HT-29 (cell line): ENCODE data around the gene ZDHHC13. TPM values are rescaled to one million over a fixed set of nuclear protein-coding genes. Genes with fewer than 3 reads are reported as not detected.

Source experiments
- DNase-seq: peaks from one replicate; pipeline ENCODE4 v3.0.0-alpha.2; 2015; ENCODE audit warnings: low spot score
- total RNA-seq: library from RNA; depleted of rRNA; stranded (reverse); fragments of >200 nt; shearing (Covaris generic); gene quantifications from 2 replicates; pipeline ENCODE4 v1.2.3, GENCODE V29; 2014; rRNA removed

Gene ZDHHC13
- total RNA-seq = 12.2 and 16.1 TPM in 2 replicates

DNA sequence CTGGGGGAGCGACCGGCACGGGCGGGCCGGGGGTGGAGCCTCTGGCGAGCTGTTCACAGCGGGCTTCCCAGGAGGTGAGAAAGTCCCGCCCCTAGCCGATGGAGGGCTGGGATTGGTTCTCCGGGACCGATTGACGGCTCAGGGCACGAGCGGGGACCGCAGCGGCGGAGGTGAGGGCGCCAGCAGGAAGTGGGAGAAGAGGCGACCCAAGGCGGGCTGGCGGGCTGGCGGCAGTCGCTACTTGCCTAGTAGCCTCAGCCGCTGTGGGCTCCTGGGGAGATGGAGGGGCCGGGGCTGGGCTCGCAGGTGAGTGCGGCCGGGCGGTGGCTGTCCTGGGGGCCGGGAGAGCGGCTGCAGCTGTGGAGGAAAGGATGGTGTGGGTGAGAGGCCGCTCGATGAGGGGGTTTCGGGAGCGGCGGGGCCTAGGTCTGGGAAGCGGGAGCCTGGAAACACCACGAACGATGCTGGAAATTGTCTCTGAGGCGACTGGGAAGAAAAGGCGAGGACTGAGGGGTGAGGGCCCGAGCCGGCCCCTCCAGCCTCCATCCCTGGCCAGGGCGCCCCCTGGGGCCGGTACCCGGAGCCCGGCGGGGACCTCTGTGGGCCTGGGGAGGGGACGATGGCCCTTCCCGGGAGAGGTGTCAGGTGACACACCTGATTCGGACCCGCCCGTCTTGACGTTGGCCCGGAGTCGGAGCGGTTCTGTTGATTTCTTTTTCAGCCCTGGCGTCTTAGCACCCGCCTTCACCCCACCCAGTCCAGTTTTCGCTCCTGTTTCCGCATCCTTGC lies at the start of gene ZDHHC13:
ZDHHC13 (plus strand) TSS at position 198 of the 789 bp plus-strand sequence; CDS start at position 280, 82 bp downstream.
- DNase-seq = peak; percentile 97

DNA sequence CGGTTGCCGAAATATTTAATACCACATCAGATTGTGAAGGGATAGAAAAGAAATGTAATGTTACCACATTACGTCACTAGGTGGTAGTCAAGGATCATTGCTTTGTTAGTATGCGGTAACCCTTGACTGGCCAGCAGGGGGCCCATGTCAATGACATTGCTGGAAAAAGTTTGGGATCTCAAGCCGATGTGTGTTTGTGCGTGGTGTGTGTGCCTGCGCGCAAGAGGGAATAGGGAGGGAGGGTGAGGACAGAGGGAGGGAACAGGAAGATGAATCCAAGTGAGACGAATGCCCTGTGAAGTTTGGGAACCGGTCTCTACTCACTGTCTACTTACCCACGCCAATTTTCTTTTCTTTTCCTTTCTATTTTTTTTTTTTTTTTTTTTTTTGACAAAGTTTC lies 45.7 kb upstream of the ZDHHC13 start:
- DNase-seq = peak; percentile 95

DNA sequence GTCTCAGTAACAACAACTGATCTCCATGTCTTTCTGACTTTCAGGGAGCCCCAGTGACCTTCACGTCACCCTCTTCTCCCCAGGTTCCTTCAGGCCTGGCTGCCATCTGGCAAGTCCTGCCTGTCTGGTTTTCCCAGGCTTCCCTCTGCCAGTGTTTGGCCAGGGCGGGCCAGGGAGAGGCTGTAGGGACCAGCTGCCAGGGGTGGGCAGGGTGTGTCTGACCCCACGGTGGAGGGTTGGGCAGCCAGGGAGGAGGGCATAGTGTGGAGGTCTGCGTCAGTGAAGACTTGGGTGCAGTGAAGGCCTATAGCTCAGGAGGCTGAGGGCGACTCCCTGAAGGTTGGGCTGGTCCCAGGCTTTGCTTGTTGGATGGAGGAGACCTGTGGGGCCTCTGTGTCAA lies 44.5 kb upstream of the ZDHHC13 start:
- DNase-seq = peak; percentile 87

GRCh38 chr11:19073454-19074415 lies 43.2 kb upstream of the ZDHHC13 start:
- DNase-seq = no peak

- DNase-seq = no peak
These were observed 41.3 kb upstream of the ZDHHC13 start for GRCh38 chr11:19075636-19076035.

DNA sequence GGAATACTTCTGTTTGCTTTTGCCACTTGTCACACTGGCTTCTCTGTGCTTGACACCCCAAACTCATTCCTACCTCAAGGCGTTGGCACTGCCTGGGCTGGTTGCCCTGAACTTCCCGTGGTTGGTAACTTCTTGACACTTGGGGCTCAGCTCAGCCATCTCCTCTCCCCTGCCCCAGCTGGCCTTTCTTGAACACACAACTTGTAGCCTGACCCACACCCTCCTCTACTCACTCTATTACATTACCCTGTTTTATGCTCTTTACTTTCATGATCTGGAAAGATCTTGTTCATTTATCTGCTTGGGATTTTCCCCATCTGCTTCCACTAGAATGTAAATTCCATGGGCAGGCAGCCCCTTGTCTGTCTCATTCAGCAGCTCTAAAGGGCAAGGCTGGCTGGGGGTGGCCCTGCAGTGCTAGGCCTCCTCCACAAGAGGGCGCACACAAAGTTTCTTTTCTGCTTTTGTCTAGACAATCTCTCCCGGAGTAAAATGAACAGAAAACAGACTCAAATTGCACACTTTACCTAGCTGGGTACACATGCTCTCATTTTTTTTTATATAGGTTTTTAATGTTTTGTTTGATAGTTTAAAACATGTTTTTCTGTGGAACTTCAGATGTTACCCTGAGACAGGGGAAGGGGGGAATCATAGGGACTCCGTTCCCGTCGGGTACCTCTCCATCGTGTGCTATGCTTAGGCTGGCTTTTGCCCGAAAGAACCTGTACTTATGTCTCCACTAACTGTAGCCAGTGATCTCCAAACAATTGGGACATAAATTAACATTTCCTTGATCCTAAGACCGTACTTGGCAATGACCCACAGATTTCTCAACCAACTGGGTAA lies 40.0 kb upstream of the ZDHHC13 start:
- peak; percentile 84 for DNase-seq

GRCh38 chr11:19077965-19078364 lies 39.0 kb upstream of the ZDHHC13 start:
- DNase-seq = no peak

DNA sequence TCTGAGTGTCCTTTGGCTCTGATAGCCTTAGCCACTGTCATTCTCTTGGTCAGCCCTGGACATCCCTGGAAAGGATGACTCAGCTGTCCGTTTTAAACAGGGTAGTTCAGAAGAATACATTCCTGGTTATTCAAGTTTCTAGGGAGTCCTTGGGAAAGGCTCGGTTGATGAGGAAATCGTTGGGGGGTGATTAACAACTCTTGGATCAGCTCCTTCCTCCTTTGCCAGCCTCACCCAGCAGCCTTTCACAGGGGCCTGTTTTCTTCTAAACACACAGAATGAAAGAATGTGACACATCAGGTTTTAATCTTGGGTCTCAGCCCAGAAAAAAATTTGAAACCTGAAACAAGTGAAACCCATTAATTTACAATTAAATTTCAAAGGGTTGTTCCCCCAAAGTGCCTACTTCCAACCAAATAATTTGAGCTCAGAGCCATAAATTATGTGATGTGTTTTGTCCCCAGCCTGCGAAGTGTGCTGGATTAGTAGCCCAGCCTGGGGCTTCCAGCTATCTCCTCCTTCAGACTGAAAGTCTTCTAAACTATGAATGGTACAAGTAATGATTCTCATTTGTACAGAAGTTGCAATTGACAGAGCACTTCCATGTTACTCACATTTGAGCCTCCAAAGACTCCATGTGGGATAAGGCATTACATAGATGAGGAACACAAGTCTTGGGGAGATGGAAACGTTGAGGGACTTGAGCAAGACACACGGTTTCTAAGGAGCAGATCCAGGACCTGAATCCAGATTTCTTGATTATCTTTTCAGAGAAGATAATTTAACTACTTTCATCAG lies 37.1 kb upstream of the ZDHHC13 start:
- DNase-seq = peak; percentile 69

DNA sequence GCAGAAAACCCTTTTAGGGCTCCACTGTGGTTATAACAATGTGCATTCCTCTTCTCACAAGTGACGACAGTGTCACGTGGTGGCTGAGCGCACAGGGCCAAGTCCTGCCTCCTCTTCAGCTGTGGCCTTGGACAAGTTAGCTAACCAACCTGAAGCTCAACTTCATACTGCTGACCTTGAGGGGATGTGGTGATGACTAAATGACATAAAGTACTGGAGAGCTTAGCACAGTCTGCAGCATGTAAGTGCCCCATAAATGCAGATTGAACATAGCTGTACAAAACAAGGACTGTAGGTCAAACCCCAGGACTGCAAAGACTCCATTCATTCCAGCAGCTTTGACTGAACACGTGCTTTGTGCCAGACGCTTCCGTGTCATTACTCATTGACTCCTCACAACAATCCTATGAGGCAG lies 36.4 kb upstream of the ZDHHC13 start:
- no peak for DNase-seq

DNA sequence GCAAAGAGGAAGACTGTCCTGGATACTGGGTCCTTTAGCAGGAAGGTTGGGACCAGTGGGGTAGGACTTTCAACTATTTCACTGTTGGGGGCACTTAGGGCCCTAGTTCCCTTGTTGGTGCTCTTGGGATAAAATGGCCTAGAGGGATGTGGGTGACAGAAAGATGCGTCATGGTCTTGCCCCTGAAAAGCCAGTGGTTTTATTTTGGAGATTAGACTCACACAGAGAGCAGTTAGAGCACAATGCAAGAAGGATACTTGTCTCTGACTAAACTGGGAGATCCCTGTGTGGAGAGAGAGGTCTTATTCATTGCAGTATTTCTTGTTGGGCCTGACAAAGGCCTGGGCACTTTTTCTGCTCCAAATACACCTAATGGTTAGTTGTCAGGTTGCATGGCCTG lies 33.8 kb upstream of the ZDHHC13 start:
- no peak for DNase-seq

- no peak for DNase-seq
These were observed 32.2 kb upstream of the ZDHHC13 start for GRCh38 chr11:19084661-19085315.

DNA sequence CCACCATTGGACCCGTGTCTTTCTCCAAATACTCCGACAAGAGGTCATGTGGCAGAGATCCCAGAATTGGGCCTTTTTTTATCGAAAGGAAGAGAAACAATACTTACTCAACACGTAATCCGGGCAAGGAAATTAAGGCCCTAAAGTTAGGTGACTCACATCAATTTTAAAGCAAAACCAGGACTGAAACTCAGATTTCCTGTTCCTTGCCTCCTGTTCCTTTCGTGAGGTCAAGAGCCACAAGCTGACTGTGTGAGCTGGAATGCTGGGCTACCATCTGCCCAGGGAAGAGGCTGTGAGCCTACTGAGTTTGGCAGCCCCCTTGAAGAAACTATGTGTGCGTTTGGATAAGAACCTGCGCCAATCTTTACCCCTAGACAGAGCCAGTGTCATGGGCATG lies 29.3 kb upstream of the ZDHHC13 start:
- DNase-seq = no peak

- no peak for DNase-seq
These were observed 28.2 kb upstream of the ZDHHC13 start for GRCh38 chr11:19088791-19089190.

- no peak for DNase-seq
These were observed 27.5 kb upstream of the ZDHHC13 start for GRCh38 chr11:19089421-19089820.

- DNase-seq = peak; percentile 32
These were observed 25.6 kb upstream of the ZDHHC13 start for GRCh38 chr11:19091366-19091765.

GRCh38 chr11:19092342-19092741 lies 24.6 kb upstream of the ZDHHC13 start:
- DNase-seq = no peak

DNA sequence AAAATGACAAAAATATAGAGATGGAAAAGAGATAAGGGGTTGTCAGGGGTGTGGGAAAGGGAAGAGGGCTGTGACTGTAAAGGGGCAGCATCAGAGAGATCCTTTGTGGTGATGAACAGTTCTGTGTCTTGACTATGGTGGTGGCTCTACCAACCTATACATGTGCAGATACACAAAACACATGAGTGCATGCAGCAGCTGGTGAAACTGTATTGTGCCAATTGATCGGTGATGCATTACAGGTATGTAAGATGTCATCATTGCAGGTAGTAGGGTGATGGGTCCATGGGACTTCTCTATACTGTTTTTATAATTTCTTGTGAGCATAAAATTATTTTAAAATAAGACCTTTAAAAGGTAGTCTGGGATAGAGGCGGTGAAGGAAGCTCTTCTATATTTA lies 24.1 kb upstream of the ZDHHC13 start:
- DNase-seq = no peak

DNA sequence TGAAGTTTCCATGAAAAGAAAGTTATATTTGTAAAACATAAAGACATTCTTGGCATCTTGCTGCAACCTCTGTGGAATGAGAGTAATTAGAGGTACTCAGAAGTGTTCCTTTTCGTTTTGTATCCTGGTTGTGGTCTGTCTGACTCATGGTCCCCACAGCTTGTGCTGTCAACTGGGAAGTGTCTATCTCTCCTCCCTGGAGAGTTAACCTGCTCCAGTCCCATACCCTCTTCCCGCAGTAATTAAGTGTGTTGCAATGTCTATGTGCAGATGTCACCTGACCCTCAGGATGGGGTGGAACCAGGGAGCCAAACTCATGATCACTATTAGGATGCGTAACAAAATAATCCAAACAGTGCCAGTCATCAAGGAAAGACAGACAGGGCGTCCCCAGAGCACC lies 23.0 kb upstream of the ZDHHC13 start:
- no peak for DNase-seq

DNA sequence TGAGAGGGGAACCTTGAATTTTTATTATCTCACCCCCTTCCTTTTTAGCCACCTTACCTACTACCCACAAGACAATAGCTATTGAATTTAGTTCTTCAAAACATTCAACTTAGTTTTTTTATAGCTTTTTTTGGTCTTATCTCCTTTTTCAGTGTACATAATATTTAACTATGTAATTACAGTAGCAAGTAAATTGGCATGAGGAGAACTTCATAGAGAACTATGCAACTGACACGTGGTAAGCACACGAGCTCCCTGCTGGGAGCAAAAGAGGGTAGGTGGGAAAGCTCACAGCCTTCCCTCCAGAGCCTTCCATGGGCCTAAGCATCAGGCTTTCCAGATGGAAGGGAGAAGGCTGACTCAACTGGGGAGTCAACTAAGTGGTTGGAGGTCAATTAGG lies 22.1 kb upstream of the ZDHHC13 start:
- no peak for DNase-seq

DNA sequence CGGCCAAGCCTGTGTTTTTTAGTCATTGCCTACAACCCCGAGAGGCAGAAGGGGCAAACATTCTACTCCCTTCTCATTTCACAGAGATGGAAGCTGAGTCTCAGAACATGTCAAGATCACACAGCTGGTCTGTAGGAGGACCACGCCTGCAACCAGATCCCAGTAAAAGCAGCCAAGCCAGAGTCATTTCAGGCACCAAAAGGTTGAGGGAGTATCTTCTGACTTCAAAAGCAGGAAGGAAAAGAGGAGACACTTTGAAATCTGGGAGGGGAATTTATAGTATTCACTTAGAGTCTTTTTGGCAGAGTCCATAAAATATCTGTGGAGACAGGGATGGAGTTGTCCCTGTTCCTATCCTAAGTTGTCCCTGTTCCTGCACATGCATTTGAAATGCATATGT lies 17.9 kb upstream of the ZDHHC13 start:
- no peak for DNase-seq
